HEK293 (cell line): Measurements from ENCODE around the gene CD2BP2.

Source experiments
- CTCF ChIA-PET: fragments of 350-600 bp; formaldehyde crosslinking; extraction: SDS; loops from one replicate; lab custom pipeline; 2021; ENCODE audit warnings: antibody characterized with exemption; lab: Yijun Ruan, JAX
- POLR2A ChIA-PET: fragments of 300-600 bp; formaldehyde crosslinking; extraction: SDS; loops from one replicate; lab custom pipeline; 2020; ENCODE audit warnings: antibody characterized with exemption, inconsistent platforms; lab: Yijun Ruan, JAX
- H3K27ac ChIP-seq: fragments of 200-500 bp; sonication (Bioruptor generic); 2 replicates; pipeline ENCODE4 v1.5.1; 2014; ENCODE audit warnings: low read depth, low read length, control low read depth, inconsistent platforms; ENCODE audit errors: extremely low read depth
- H3K36me3 ChIP-seq, 2 experiments: fragments of 200-500 bp in 1 of 2; sonication (Bioruptor generic) in 1 of 2; 1 replicate in 1 of 2; 2 replicates in 1 of 2; pipeline ENCODE4 v1.5.1; 2014 to 2017; ENCODE audit warnings: inconsistent platforms in 2 of 2, low read length in 2 of 2; ENCODE audit not compliant: control insufficient read depth in 2 of 2, insufficient read depth in 1 of 2
- H3K4me1 ChIP-seq: fragments of 200-500 bp; sonication (Bioruptor generic); 2 replicates; pipeline ENCODE4 v1.5.1; 2014; ENCODE audit warnings: mild to moderate bottlenecking, low read length, inconsistent platforms; ENCODE audit not compliant: control insufficient read depth, insufficient read depth
- H3K4me3 ChIP-seq: 2 replicates; pipeline ENCODE4 v1.5.1; 2011; ENCODE audit warnings: low read depth, mild to moderate bottlenecking, control low read depth, low read length, moderate library complexity
- H3K9me3 ChIP-seq: fragments of 200-500 bp; sonication (Bioruptor generic); 2 replicates; pipeline ENCODE4 v1.5.1; 2014; ENCODE audit warnings: low read depth, low read length, inconsistent platforms; ENCODE audit not compliant: control insufficient read depth, insufficient read depth
- CTCF ChIP-seq: fragments of 450-650 bp; formaldehyde crosslinking; IDR thresholded peaks from 2 replicates; pipeline ENCODE4 v1.5.1; 2016; ENCODE audit warnings: missing biosample characterization, missing genetic modification characterization
- KLF7 ChIP-seq: fragments of 450-650 bp; formaldehyde crosslinking; IDR thresholded peaks from 2 replicates; pipeline ENCODE4 v1.5.1; 2016; ENCODE audit warnings: missing biosample characterization, missing genetic modification characterization, borderline replicate concordance
- SCRT2 ChIP-seq: fragments of 450-650 bp; formaldehyde crosslinking; IDR thresholded peaks from 2 replicates; pipeline ENCODE4 v1.5.1; 2016; ENCODE audit warnings: missing biosample characterization, missing genetic modification characterization
- TCF7L2 ChIP-seq: IDR thresholded peaks from 2 replicates; pipeline ENCODE4 v1.6.1; 2011; ENCODE audit warnings: low read depth, mild to moderate bottlenecking, inconsistent platforms, low read length, moderate library complexity, borderline replicate concordance
- ZBTB44 ChIP-seq: fragments of 450-650 bp; IDR thresholded peaks from 2 replicates; pipeline ENCODE4 v1.5.1; 2018; ENCODE audit warnings: missing biosample characterization, mild to moderate bottlenecking, missing genetic modification characterization
- ZBTB48 ChIP-seq: fragments of 450-650 bp; formaldehyde crosslinking; IDR thresholded peaks from 2 replicates; pipeline ENCODE4 v1.5.1; 2016; ENCODE audit warnings: missing biosample characterization, missing genetic modification characterization
- ZNF10 ChIP-seq: fragments of 450-650 bp; formaldehyde crosslinking; IDR thresholded peaks from 2 replicates; pipeline ENCODE4 v1.5.1; 2017; ENCODE audit warnings: missing biosample characterization, missing genetic modification characterization
- ZNF121 ChIP-seq: fragments of 450-650 bp; formaldehyde crosslinking; IDR thresholded peaks from 2 replicates; pipeline ENCODE4 v1.5.1; 2016; ENCODE audit warnings: missing biosample characterization, missing genetic modification characterization
- ZNF362 ChIP-seq: fragments of 450-650 bp; formaldehyde crosslinking; IDR thresholded peaks from 2 replicates; pipeline ENCODE4 v1.5.1; 2016; ENCODE audit warnings: missing biosample characterization, missing genetic modification characterization
- ZNF571 ChIP-seq: fragments of 450-650 bp; formaldehyde crosslinking; IDR thresholded peaks from 2 replicates; pipeline ENCODE4 v1.5.0; 2017; ENCODE audit warnings: missing biosample characterization, missing genetic modification characterization
- ZNF785 ChIP-seq: fragments of 450-650 bp; formaldehyde crosslinking; IDR thresholded peaks from 2 replicates; pipeline ENCODE4 v1.5.1; 2016; ENCODE audit warnings: missing biosample characterization, missing genetic modification characterization

Gene CD2BP2

GRCh38 chr16:30380072-30380802, 25.1 kb upstream of the CD2BP2 start:
- Histone ChIP-seq H3K4me3 (no peak overlapping the region), H3K4me1 (no peaks in the 10 kb centered on the region), H3K36me3 (peaks cover 0 to 8% of the 10 kb centered on the region in 2 experiments; a peak in 1 of 3 replicates), H3K27ac (no peak overlapping the region), H3K9me3 (no peaks in the 10 kb centered on the region)
- TF ChIP-seq ZNF121 (tag by site-specific recombination) (peak; percentile 90), SCRT2 (tag by site-specific recombination) (peak; percentile 68), KLF7 (tag by site-specific recombination) (no peak)
- ChIA-PET POLR2A (interaction anchor here (2.6 to 5.0 kb wide), 2 partner anchors 9 to 15 kb away, joined by 12 to 30 read pairs; partner anchors contain the start of genes TBC1D10B and ZNF48), CTCF (interaction anchor here (0.6 to 1.0 kb wide), 3 partner anchors 11 to 338 kb away, joined by 3 to 4 read pairs (median 3); no protein-coding TSS in a partner anchor)

GRCh38 chr16:30379158-30379783, 24.2 kb upstream of the CD2BP2 start:
- peak overlapping the region; percentile 48; the same call in 1 of the 2 replicates for H3K27ac ChIP-seq
- CTCF ChIA-PET, result interaction anchor here (0.6 to 1.5 kb wide), 4 partner anchors 10 to 337 kb away, joined by 3 to 5 read pairs (median 4); no protein-coding TSS in a partner anchor

More at GRCh38 chr16:30379158-30379783, 24.2 kb upstream of the CD2BP2 start:
- POLR2A ChIA-PET, result interaction anchor here (1.2 to 5.0 kb wide), 5 partner anchors 8 to 406 kb away, joined by 3 to 30 read pairs (median 12); partner anchors contain the start of genes TAOK2, TBC1D10B, ZNF48 and ZNF771
- Histone ChIP-seq H3K36me3 (peaks cover 0 to 8% of the 10 kb centered on the region in 2 experiments; a peak in 1 of 3 replicates), H3K4me3 (peak overlapping the region; percentile 78), H3K9me3 (no peaks in the 10 kb centered on the region), H3K4me1 (no peaks in the 10 kb centered on the region)
- TF ChIP-seq ZNF785 (tag by site-specific recombination) (no peak), ZNF571 (tag by site-specific recombination) (no peak), TCF7L2 (no peak), CTCF (tag by site-specific recombination) (peak; percentile 6; the same call in 1 of the 2 replicates), ZBTB44 (0 out of 2 replicates have a peak, but pooled peaks have one; percentile 28), ZBTB48 (tag by site-specific recombination) (peak; percentile 56; the same call in 1 of the 2 replicates), ZNF10 (tag by site-specific recombination) (0 out of 2 replicates have a peak, but pooled peaks have one; percentile 11), ZNF362 (tag by site-specific recombination) (peak; percentile 95)
